Uterus (tissue), 4 donors: ENCODE measurements around the gene CLDN24. TPM values are rescaled to one million over a fixed set of nuclear protein-coding genes. Genes with fewer than 3 reads are reported as not detected.

Experiments
- DNase-seq, 2 donors: peaks; one replicate each; pipeline ENCODE4 v3.0.0-alpha.2; 2019 to 2020
- H3K27ac ChIP-seq, 2 donors: fragments of 200-600 bp; sonication (generic); 1 replicate in 1 of 2; 2 replicates in 1 of 2; pipeline ENCODE4 v1.5.1; 2016 to 2018
- H3K27me3 ChIP-seq, 2 donors: fragments of 200-600 bp; sonication (generic); one replicate each; pipeline ENCODE4 v1.5.1; 2018 to 2019; ENCODE audit warnings: control low read depth in 1 of 2
- H3K36me3 ChIP-seq, 2 donors: fragments of 200-600 bp; sonication (generic); one replicate each; pipeline ENCODE4 v1.5.1; 2019; ENCODE audit warnings: control low read depth in 1 of 2
- H3K4me1 ChIP-seq, 2 donors: fragments of 200-600 bp; sonication (generic); one replicate each; pipeline ENCODE4 v1.5.1; 2018 to 2019; ENCODE audit warnings: control low read depth in 1 of 2
- H3K4me3 ChIP-seq, 2 donors: fragments of 200-600 bp; sonication (generic); 1 replicate in 1 of 2; 2 replicates in 1 of 2; pipeline ENCODE4 v1.5.1; 2018 to 2019; ENCODE audit warnings: mild to moderate bottlenecking in 1 of 2
- H3K9me3 ChIP-seq, 2 donors: fragments of 200-600 bp; sonication (generic); one replicate each; pipeline ENCODE4 v1.5.1; 2019; ENCODE audit warnings: control low read depth in 1 of 2
- CTCF ChIP-seq, 4 experiments: fragments of 200-600 bp in 2 of 4; fragments of 450-650 bp in 2 of 4; sonication (generic) in 2 of 4; IDR thresholded peaks; one replicate each; pipeline ENCODE4 v1.5.1; 2016 to 2019; ENCODE audit warnings: antibody characterized with exemption in 4 of 4, mild to moderate bottlenecking in 2 of 4, moderate library complexity in 1 of 4
- POLR2A ChIP-seq, 2 donors: fragments of 450-650 bp; IDR thresholded peaks; one replicate each; pipeline ENCODE4 v1.6.1; 2016; ENCODE audit warnings: antibody characterized with exemption in 2 of 2, mild to moderate bottlenecking in 1 of 2, moderate library complexity in 1 of 2
- intact Hi-C: fragments of 100-400 bp; cut with DNase I; formaldehyde crosslinking; loops from one replicate; pipeline ENCODE4 v1.15.1; 2023; ENCODE audit warnings: low total_unique reads
- total RNA-seq, 4 donors: library from RNA; depleted of rRNA in 3 of 4; stranded (reverse); fragments of >200 nt in 3 of 4; gene quantifications; one replicate each; pipeline versions ENCODE4 v1.1.0 to v1.2.4, GENCODE V29; 2014 to 2023
- donor health status: DM: yes; HTN: yes; CAD: no.

The CLDN24 gene
- total RNA-seq: not detected

- Histone ChIP-seq H3K27me3 (no peaks in the 10 kb centered on the region), H3K4me1 (no peaks in the 10 kb centered on the region), H3K9me3 (no peaks in the 10 kb centered on the region), H3K36me3 (no peaks in the 10 kb centered on the region), H3K4me3 (no peak within 1 kb of the TSS), H3K27ac (no peak within 1 kb of the TSS)
- DNase-seq: no peak
- intact Hi-C loops: no loop called here
- TF ChIP-seq CTCF (IDR thresholded peaks at IDR 0.05) (no peak), POLR2A (IDR thresholded peaks at IDR 0.05) (no peak)
Observed at GRCh38 chr4:183322326-183322725, at the start of gene CLDN24. TSS of gene CLDN24 (minus strand) at chr4:183322426. CDS start at chr4:183322426, 0 bp downstream.

GRCh38 chr4:183370786-183371185, 48.6 kb upstream of the CLDN24 start:
- Histone ChIP-seq H3K4me1 (no peaks in the 10 kb centered on the region), H3K4me3 (no peak overlapping the region), H3K27ac (no peak overlapping the region), H3K27me3 (no peaks in the 10 kb centered on the region), H3K9me3 (no peaks in the 10 kb centered on the region), H3K36me3 (no peaks in the 10 kb centered on the region)
- intact Hi-C loops: no loop called here
- TF ChIP-seq CTCF (IDR thresholded peaks at IDR 0.05): no peak
- TF ChIP-seq POLR2A (IDR thresholded peaks at IDR 0.05): no peak
- DNase-seq: no peak

- Histone ChIP-seq H3K27me3 (no peaks in the 10 kb centered on the region), H3K4me3 (no peak overlapping the region), H3K4me1 (no peaks in the 10 kb centered on the region), H3K9me3 (no peaks in the 10 kb centered on the region), H3K27ac (no peak overlapping the region), H3K36me3 (no peaks in the 10 kb centered on the region)
- TF ChIP-seq CTCF (IDR thresholded peaks at IDR 0.05) (no peak), POLR2A (IDR thresholded peaks at IDR 0.05) (no peak)
- intact Hi-C loops: no loop called here
- DNase-seq: no peak
Observed at GRCh38 chr4:183369073-183369472, 46.8 kb upstream of the CLDN24 start.

- no peak overlapping the region for H3K4me3 ChIP-seq
- H3K9me3 ChIP-seq: no peaks in the 10 kb centered on the region
- intact Hi-C loops: no loop called here
- TF ChIP-seq POLR2A (IDR thresholded peaks at IDR 0.05): no peak
- DNase-seq: no peak
- H3K27me3 ChIP-seq: no peaks in the 10 kb centered on the region
- no peaks in the 10 kb centered on the region for H3K4me1 ChIP-seq
- no peak overlapping the region for H3K27ac ChIP-seq
- H3K36me3 ChIP-seq: no peaks in the 10 kb centered on the region
Observed at GRCh38 chr4:183366206-183366835, 44.1 kb upstream of the CLDN24 start.

- intact Hi-C loops: no loop called here
- no peak overlapping the region for H3K4me3 ChIP-seq
- TF ChIP-seq POLR2A (IDR thresholded peaks at IDR 0.05) (no peak), CTCF (IDR thresholded peaks at IDR 0.05) (no peak)
- no peaks in the 10 kb centered on the region for H3K36me3 ChIP-seq
- H3K27ac ChIP-seq: no peak overlapping the region
- DNase-seq: no peak
- no peaks in the 10 kb centered on the region for H3K27me3 ChIP-seq
- no peaks in the 10 kb centered on the region for H3K9me3 ChIP-seq
- H3K4me1 ChIP-seq: no peaks in the 10 kb centered on the region
Observed at GRCh38 chr4:183364025-183364424, 41.8 kb upstream of the CLDN24 start.
